Right cardiac atrium (tissue), 5 donors: ENCODE results near the gene NBEA. TPM values are rescaled to one million over a fixed set of nuclear protein-coding genes. Genes with fewer than 3 reads are reported as not detected.
A peak's percentile ranks its signal among the peaks of the same experiment; 100 is the strongest.

Experiments
- ATAC-seq, 2 donors: fragments of 200-7000 bp; cut with Tn5 transposase; one replicate each; pipeline versions ENCODE4 v1.8.0 to v1.9.1; 2020; ENCODE audit warnings: moderate library complexity in 2 of 2, mild to moderate bottlenecking in 1 of 2
- DNase-seq, 3 donors: peaks; one replicate each; pipeline ENCODE4 v3.0.0-alpha.2; 2020
- H3K27ac ChIP-seq: one replicate; pipeline ENCODE4 v1.5.1; 2013; ENCODE audit warnings: mild to moderate bottlenecking, low read length, control low read depth, moderate library complexity
- H3K27me3 ChIP-seq: one replicate; pipeline ENCODE4 v1.6.1; 2013; ENCODE audit not compliant: control insufficient read depth, insufficient read depth
- H3K4me1 ChIP-seq: one replicate; pipeline ENCODE4 v1.6.1; 2013; ENCODE audit warnings: low read length; ENCODE audit not compliant: control insufficient read depth, insufficient read depth
- H3K4me3 ChIP-seq: one replicate; pipeline ENCODE4 v1.5.1; 2013; ENCODE audit warnings: low read length, control low read depth
- H3K9me3 ChIP-seq: one replicate; pipeline ENCODE4 v1.6.1; 2013; ENCODE audit warnings: low read length; ENCODE audit not compliant: control insufficient read depth
- WGBS: extraction: QIAGEN DNeasy Blood & Tissue Kit; methylation state at CpG from one replicate; pipeline ENCODE4 v1.1.7; 2013; 5-methylcytosine and 5-hydroxymethylcytosine counted together
- intact Hi-C, 4 donors: fragments of 100-400 bp; cut with DNase I; formaldehyde crosslinking; loops; one replicate each; pipeline versions ENCODE4 v1.11.0 to v1.14.0; 2022 to 2023
- polyA plus RNA-seq: library from polyadenylated mRNA; stranded (reverse); fragments of 200-250 nt; gene quantifications from one replicate; pipeline ENCODE4 v1.2.3, GENCODE V29; 2013
- total RNA-seq, 4 donors: library from RNA; stranded (reverse); fragmentation: NEBNext Ultra II Directional; extraction: Animal tissue kit (Norgen Biotek cat#: 25700); gene quantifications; one replicate each; pipeline ENCODE4 v1.2.1, GENCODE V29; 2021
- donor health status: healthy with polysubstance abuse.
- donor health status: DM: no; HTN: yes; CAD: no.
- donor health status: DM: no; HTN: no; CAD: no.
- donor health status: DM: no; HTN: yes; CAD: no; lungs with severe emphysema.
- donor health status: DM: yes; HTN: yes; CAD: no.

Gene NBEA
- total and polyA plus RNA-seq, 5 donors, result 8.1 to 20.7 (median 20.0) TPM

- no peaks in the 10 kb centered on the region for H3K9me3 ChIP-seq
- intact Hi-C loops, result no loop called here
- no peak overlapping the region for H3K27ac ChIP-seq
- ATAC-seq, result peak; percentile 59 to 86
- no peaks in the 10 kb centered on the region for H3K4me1 ChIP-seq
- H3K27me3 ChIP-seq, result no peaks in the 10 kb centered on the region
- DNase-seq, result no peak
- H3K4me3 ChIP-seq, result no peak overlapping the region
- whole genome bisulfite sequencing, result 58% methylated on average over 2 of the region's 2 CpGs
These were observed 237.4 kb downstream of the NBEA start for GRCh38 chr13:35179494-35179893.

- Histone ChIP-seq H3K27ac (no peak overlapping the region), H3K27me3 (no peaks in the 10 kb centered on the region), H3K9me3 (no peaks in the 10 kb centered on the region), H3K4me1 (no peaks in the 10 kb centered on the region), H3K4me3 (no peak overlapping the region)
- intact Hi-C loops, result no loop called here
- ATAC-seq, result no peak
- WGBS, result 37% methylated on average over 3 of the region's 3 CpGs
- no peak for DNase-seq
These were observed 238.0 kb downstream of the NBEA start for GRCh38 chr13:35179920-35180663.

GRCh38 chr13:35190241-35190640 is 248.2 kb downstream of the NBEA start:
- 87% methylated on average over 2 of the region's 2 CpGs for WGBS

GRCh38 chr13:35191883-35192282 is 249.8 kb downstream of the NBEA start:
- 73% methylated on average over 2 of the region's 2 CpGs for WGBS
- ATAC-seq (no peak), DNase-seq (no peak)
- Histone ChIP-seq H3K4me3 (no peak overlapping the region), H3K27me3 (no peaks in the 10 kb centered on the region), H3K27ac (no peak overlapping the region), H3K4me1 (no peaks in the 10 kb centered on the region), H3K9me3 (no peaks in the 10 kb centered on the region)
- intact Hi-C loops, result no loop called here

More at GRCh38 chr13:35190241-35190640, 248.2 kb downstream of the NBEA start:
- Histone ChIP-seq H3K4me1 (no peaks in the 10 kb centered on the region), H3K27ac (no peak overlapping the region), H3K9me3 (no peaks in the 10 kb centered on the region), H3K4me3 (no peak overlapping the region), H3K27me3 (no peaks in the 10 kb centered on the region)
- ATAC-seq, result no peak
- intact Hi-C loops, result no loop called here
- DNase-seq, result no peak

- intact Hi-C loops, result no loop called here
- H3K27me3 ChIP-seq, result no peaks in the 10 kb centered on the region
- DNase-seq (no peak), ATAC-seq (no peak)
- no peaks in the 10 kb centered on the region for H3K9me3 ChIP-seq
- no peak overlapping the region for H3K27ac ChIP-seq
- H3K4me3 ChIP-seq, result no peak overlapping the region
- 95% methylated on average over 8 of the region's 8 CpGs for WGBS
- no peaks in the 10 kb centered on the region for H3K4me1 ChIP-seq
These were observed 256.6 kb downstream of the NBEA start for GRCh38 chr13:35198613-35199200.

GRCh38 chr13:35208587-35208986 is 266.5 kb downstream of the NBEA start:
- Histone ChIP-seq H3K4me3 (no peak overlapping the region), H3K27me3 (no peaks in the 10 kb centered on the region), H3K4me1 (no peaks in the 10 kb centered on the region), H3K9me3 (no peaks in the 10 kb centered on the region), H3K27ac (no peak overlapping the region)
- intact Hi-C loops, result no loop called here
- ATAC-seq, result no peak
- DNase-seq, result no peak
- 81% methylated on average over 1 of the region's 1 CpG for WGBS

GRCh38 chr13:35210261-35210660 is 268.2 kb downstream of the NBEA start:
- intact Hi-C loops, result no loop called here
- H3K27me3 ChIP-seq, result no peaks in the 10 kb centered on the region
- DNase-seq (no peak), ATAC-seq (no peak)
- 74% methylated on average over 2 of the region's 2 CpGs for WGBS
- no peaks in the 10 kb centered on the region for H3K4me1 ChIP-seq
- no peaks in the 10 kb centered on the region for H3K9me3 ChIP-seq
- H3K4me3 ChIP-seq, result no peak overlapping the region
- H3K27ac ChIP-seq, result no peak overlapping the region

- intact Hi-C loops, result no loop called here
- ATAC-seq (no peak), DNase-seq (no peak)
- H3K9me3 ChIP-seq, result no peaks in the 10 kb centered on the region
- H3K4me3 ChIP-seq, result no peak overlapping the region
- no peak overlapping the region for H3K27ac ChIP-seq
- WGBS, result 94% methylated on average over 4 of the region's 4 CpGs
- H3K4me1 ChIP-seq, result no peaks in the 10 kb centered on the region
- no peaks in the 10 kb centered on the region for H3K27me3 ChIP-seq
These were observed 269.9 kb downstream of the NBEA start for GRCh38 chr13:35211949-35212348.

- Histone ChIP-seq H3K27me3 (no peaks in the 10 kb centered on the region), H3K9me3 (no peaks in the 10 kb centered on the region), H3K4me1 (no peaks in the 10 kb centered on the region), H3K27ac (no peak overlapping the region), H3K4me3 (no peak overlapping the region)
- WGBS, result 86% methylated on average over 3 of the region's 3 CpGs
- intact Hi-C loops, result no loop called here
- no peak for ATAC-seq
- no peak for DNase-seq
These were observed 271.8 kb downstream of the NBEA start for GRCh38 chr13:35213911-35214310.

GRCh38 chr13:35216131-35216530 is 274.1 kb downstream of the NBEA start:
- DNase-seq, result no peak
- Histone ChIP-seq H3K4me3 (no peak overlapping the region), H3K27ac (no peak overlapping the region), H3K4me1 (no peaks in the 10 kb centered on the region), H3K27me3 (no peaks in the 10 kb centered on the region), H3K9me3 (no peaks in the 10 kb centered on the region)
- WGBS, result 48% methylated on average over 2 of the region's 2 CpGs
- intact Hi-C loops, result no loop called here
- ATAC-seq, result no peak

- DNase-seq (no peak), ATAC-seq (no peak)
- H3K27me3 ChIP-seq, result no peaks in the 10 kb centered on the region
- H3K4me1 ChIP-seq, result no peaks in the 10 kb centered on the region
- WGBS, result 48% methylated on average over 1 of the region's 1 CpG
- H3K27ac ChIP-seq, result no peak overlapping the region
- H3K9me3 ChIP-seq, result no peaks in the 10 kb centered on the region
- intact Hi-C loops, result no loop called here
- no peak overlapping the region for H3K4me3 ChIP-seq
These were observed 277.0 kb downstream of the NBEA start for GRCh38 chr13:35219021-35219420.
